HG02943 (cell line): ENCODE results near the gene AKT2.

Experiments used
- ATAC-seq: cut with Tn5 transposase; IDR thresholded peaks from one replicate; pipeline ENCODE4 v1.9.1; 2021; ENCODE audit warnings: mild to moderate bottlenecking, low read depth, moderate library complexity; ENCODE audit not compliant: unreplicated experiment

AKT2 gene

GRCh38 chr19:40238775-40239174 is 46.4 kb downstream of the AKT2 start:
- ATAC-seq, result no peak

- ATAC-seq, result no peak
Measured at GRCh38 chr19:40237791-40238190, 47.4 kb downstream of the AKT2 start.

DNA sequence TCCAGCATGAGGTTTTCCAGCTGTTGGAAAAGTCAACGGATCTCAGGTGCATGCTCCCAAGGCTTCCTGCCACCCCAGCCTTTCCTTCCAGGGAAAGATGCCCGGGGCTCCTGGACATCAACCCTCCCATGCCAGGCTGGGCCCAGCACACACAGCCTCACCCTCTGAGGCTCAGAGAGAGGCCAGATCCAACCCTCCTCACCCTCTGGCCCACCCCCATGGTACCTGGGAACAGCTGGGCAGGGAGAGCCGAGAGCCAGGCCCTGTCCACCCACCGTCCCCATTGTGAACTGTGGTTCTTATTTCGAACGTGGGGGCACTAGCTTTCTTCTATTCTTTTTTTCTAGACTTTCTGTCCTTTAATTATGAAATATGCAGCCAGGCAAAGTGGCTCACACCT is 48.8 kb downstream of the AKT2 start:
- ATAC-seq, result no peak

DNA sequence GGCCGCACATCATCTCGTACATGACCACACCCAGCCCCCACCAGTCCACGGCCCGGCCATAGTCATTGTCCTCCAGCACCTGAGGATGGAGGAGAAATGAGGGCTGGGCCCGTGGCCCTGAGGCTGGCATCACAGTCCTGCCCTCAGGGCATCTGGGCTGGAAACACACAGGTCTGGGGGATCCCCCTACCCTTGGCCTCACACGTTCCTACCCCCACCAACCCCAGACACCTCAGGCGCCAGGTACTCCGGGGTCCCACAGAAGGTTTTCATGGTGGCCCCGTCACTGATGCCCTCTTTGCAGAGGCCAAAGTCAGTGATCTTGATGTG is 49.2 kb downstream of the AKT2 start:
- ATAC-seq, result no peak

DNA sequence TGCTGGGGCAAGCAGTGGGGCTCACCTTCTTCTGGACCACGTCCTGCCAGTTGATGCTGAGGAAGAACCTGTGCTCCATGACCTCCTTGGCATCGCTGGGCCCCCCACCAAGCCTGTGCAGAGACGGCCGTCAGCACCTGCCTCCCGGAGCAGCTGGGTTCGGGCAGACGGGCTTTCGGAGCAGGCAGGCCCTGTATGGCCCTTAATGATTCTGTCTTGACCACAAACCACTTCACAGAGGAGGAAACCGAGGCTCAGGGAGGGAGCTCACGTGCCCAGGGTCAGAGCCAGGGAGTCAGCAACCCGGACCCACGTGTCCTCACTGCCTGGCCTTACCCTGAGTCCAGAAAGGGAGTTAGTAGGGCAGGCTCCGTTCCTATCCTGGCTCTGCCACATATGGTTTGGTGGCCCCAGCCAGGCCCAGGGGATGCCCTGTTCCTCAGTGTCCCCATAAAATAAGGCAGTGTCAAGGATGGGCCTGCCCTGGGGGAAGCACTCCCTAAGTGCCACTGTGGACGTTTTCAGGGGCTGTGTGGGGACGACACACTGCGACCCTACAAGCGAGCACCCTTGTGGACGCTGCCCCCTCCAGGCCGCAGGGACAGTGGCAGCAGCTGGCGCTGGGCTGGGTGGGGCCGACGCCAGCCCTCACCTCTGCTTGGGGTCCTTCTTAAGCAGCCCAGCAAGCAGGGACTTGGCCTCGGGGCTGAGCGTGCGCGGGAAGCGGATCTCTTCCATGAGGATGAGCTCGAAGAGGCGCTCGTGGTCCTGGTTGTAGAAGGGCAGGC is 49.7 kb downstream of the AKT2 start:
- ATAC-seq, result no peak

- ATAC-seq, result no peak
Measured at GRCh38 chr19:40234429-40235237, 50.5 kb downstream of the AKT2 start.

DNA sequence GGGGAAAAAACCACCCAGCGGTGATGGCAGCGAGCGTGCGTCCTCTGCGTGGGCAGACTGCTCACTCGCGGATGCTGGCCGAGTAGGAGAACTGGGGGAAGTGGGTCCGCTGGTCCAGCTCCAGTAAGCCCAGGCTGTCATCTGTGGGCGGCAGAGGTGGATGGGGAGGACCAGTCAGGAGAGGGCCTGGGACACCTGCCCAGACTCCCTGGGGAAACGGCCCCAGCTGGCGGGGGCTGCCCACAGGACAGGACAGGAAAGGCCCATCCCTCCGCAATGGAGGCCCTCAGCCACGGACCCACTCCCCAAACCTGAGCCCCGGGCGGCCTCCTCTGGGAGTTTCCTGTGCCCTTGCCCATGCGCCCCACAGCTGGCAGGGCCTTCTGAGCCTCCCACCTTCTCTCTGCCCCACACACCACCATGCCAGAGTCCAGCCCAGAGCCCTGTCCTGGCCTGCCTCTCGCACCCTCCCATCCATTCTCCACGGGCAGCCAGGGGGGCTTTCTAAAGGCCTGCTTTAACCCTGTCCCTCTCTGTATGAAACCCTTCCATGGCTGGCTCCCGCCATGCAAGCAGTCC is 51.2 kb downstream of the AKT2 start:
- no peak for ATAC-seq

DNA sequence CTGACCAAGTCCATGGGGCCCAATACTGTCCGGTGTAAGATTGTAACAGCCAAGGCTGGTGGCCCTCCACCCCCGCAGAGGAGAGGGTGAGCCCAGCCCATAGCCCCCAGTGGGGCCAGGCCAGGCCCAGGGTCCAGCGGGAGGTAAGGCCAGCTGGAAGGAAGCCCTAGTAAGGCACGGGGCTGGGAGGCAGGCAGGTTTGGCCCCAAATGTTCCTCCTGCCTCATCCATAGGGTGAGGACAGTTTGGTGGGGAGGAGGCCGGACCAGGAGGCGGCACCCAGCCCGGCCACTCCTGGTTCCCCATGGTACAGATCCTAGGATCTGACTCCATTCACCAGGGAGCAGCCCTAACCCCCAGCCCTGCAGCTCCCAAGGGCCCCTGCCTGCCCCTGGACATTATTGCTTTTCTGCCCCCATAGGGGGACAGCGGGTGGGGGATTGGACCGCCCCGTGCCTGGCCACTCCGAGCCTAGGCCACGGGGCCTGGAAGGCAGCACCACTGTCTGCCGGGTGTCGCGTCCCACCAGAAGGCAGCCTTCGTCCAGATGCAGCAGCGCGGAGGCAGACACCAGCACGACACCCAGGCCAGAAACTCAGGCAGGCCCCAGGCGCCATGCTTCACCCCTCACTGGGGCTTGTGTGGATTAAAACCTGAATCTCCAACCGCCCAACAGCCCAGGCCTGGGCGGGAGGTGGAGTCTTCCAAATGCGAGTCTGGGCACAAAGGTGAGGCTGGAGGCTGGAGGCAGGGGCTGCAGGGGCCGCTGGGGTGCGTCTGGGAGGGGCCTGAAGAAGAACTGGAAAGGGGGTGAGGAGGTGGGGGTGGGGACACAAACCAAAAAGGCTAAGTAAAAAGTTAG is 52.0 kb downstream of the AKT2 start:
- ATAC-seq, result no peak

- ATAC-seq, result no peak
Measured at GRCh38 chr19:40232479-40232878, 52.7 kb downstream of the AKT2 start.

DNA sequence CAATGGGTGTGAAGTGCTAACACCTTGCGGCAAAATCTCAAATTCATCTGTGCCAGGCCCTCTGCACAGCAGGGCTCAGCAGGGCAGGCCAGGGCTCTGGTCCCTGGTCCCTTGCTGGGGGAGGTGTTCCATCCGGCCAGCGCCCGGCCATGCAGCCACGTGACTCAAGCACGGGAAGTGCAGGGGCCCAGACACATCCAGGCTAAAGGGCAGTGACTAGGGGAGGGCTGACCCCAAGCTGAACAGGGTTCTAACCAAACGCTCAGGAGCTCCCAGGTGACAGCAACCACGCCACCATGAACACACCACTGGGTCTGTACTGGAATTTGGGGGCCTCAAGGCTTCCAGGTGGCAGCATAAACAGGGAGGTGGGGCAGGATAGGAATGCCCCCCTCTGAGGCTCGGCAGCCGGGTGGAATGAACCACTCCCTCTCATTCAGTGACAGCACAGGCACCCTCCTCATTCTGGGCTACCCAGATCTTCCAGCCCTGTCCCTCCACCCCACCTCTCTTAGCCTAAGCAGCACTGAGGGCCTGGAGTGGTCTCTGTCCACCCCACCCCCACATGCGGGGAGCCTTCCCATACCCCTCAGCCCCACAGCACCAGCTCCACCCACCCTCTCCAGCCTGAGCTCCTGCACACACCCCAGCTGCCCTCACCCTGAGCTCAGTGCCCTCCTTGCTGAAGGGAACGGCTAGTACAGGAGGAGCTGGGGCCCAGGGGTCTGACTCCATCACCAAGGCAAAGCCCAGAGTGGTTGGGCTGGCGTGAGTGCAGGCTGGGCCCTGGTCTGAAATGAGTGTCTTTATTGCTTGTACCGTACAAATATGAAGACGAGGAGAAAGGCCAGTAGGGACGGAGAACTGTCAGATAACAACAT is 53.4 kb downstream of the AKT2 start:
- ATAC-seq, result no peak

GRCh38 chr19:40231057-40231456 is 54.1 kb downstream of the AKT2 start:
- ATAC-seq, result no peak

- no peak for ATAC-seq
Measured at GRCh38 chr19:40229926-40230417, 55.2 kb downstream of the AKT2 start.

DNA sequence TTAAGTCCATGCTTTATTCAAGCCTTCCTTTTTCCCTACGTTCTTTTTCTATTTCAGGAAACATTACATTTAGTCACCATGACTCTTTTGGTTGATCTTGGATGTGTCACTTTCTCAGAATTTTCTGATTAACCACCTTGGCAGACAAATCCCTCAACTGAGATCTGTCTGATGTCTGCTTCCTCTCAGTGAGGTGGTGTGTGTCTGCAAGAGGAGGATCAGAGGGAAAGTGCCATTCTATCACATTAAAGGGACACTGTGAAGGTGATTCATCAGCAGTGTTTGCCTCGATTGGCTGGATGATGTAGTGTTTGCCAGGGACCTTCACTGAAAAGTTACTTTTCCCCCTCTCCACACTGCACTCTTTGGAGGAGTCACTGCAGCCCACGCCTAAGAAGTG is 55.7 kb downstream of the AKT2 start:
- ATAC-seq, result no peak

DNA sequence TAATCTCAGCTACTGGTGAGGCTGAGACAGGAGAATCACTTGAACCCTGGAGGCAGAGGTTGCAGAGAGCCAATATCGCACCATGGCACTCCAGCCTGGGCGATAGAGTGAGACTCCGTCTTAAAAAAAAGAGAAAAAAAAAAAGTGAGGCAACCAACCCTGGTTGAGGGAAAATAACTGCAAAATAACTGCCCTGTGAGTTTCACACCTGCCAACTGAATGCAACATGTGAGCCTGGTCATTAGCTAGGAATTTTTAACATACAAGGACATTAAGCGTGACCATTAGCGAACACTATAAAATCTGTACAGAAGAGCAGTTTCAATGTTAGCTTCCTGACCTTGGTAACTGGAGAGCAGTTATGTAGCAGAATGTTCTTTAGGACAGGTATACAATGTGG is 56.3 kb downstream of the AKT2 start:
- ATAC-seq, result no peak

- ATAC-seq, result no peak
Measured at GRCh38 chr19:40228346-40228745, 56.8 kb downstream of the AKT2 start.

- no peak for ATAC-seq
Measured at GRCh38 chr19:40225440-40226305, 59.5 kb downstream of the AKT2 start.

GRCh38 chr19:40224342-40225150 is 60.6 kb downstream of the AKT2 start:
- ATAC-seq, result no peak
